Measurements from ENCODE around the gene SLC6A3.
"Not testable (repeated sequence)": the region's sequence is repeated elsewhere in the genome, so short reads cannot be mapped to it uniquely, and the experiment has no call there.

SLC6A3 gene

GRCh38 chr5:1370006-1370405, 75.2 kb downstream of the SLC6A3 start:
- no peak for DNase-seq (ENCODE audit: low read depth in 2 of 2)

GRCh38 chr5:1368756-1369155, 76.5 kb downstream of the SLC6A3 start:
- DNase-seq (ENCODE audit: low read depth in 2 of 2) = no peak

- no peak for DNase-seq (ENCODE audit: low read depth in 2 of 2)
Measured at GRCh38 chr5:1368236-1368635, 77.0 kb downstream of the SLC6A3 start.

GRCh38 chr5:1367149-1367548, 78.1 kb downstream of the SLC6A3 start:
- no peak for DNase-seq (ENCODE audit: low read depth in 2 of 2)

- no peak for DNase-seq (ENCODE audit: low read depth in 2 of 2)
Measured at GRCh38 chr5:1366514-1366913, 78.7 kb downstream of the SLC6A3 start.

- no peak for DNase-seq (ENCODE audit: low read depth in 2 of 2)
Measured at GRCh38 chr5:1364211-1364610, 81.0 kb downstream of the SLC6A3 start.

- no peak for DNase-seq (ENCODE audit: low read depth in 2 of 2)
Measured at GRCh38 chr5:1363581-1363980, 81.7 kb downstream of the SLC6A3 start.

- DNase-seq (ENCODE audit: low read depth in 2 of 2) = no peak
Measured at GRCh38 chr5:1363160-1363559, 82.1 kb downstream of the SLC6A3 start.

- DNase-seq (ENCODE audit: low read depth in 2 of 2) = no peak
Measured at GRCh38 chr5:1362242-1363015, 82.8 kb downstream of the SLC6A3 start.

GRCh38 chr5:1360861-1361260, 84.4 kb downstream of the SLC6A3 start:
- no peak for DNase-seq (ENCODE audit: low read depth in 2 of 2)

- not testable (repeated sequence) for DNase-seq (ENCODE audit: low read depth in 2 of 2)
Measured at GRCh38 chr5:1360367-1360766, 84.9 kb downstream of the SLC6A3 start.

GRCh38 chr5:1359713-1360112, 85.5 kb downstream of the SLC6A3 start:
- DNase-seq (ENCODE audit: low read depth in 2 of 2) = no peak

- DNase-seq (ENCODE audit: low read depth in 2 of 2) = no peak
Measured at GRCh38 chr5:1359031-1359645, 86.1 kb downstream of the SLC6A3 start.

- no peak for DNase-seq (ENCODE audit: low read depth in 2 of 2)
Measured at GRCh38 chr5:1358726-1359025, 86.6 kb downstream of the SLC6A3 start.

- DNase-seq (ENCODE audit: low read depth in 2 of 2) = no peak
Measured at GRCh38 chr5:1357946-1358725, 87.1 kb downstream of the SLC6A3 start.

GRCh38 chr5:1356873-1357787, 88.1 kb downstream of the SLC6A3 start:
- DNase-seq (ENCODE audit: low read depth in 2 of 2) = no peak

GRCh38 chr5:1354576-1354975, 90.7 kb downstream of the SLC6A3 start:
- no peak for DNase-seq (ENCODE audit: low read depth in 2 of 2)

- DNase-seq (ENCODE audit: low read depth in 2 of 2) = no peak
Measured at GRCh38 chr5:1352231-1353219, 92.7 kb downstream of the SLC6A3 start.

GRCh38 chr5:1351156-1351555, 94.1 kb downstream of the SLC6A3 start:
- no peak for DNase-seq (ENCODE audit: low read depth in 2 of 2)

- DNase-seq (ENCODE audit: low read depth in 2 of 2) = no peak
Measured at GRCh38 chr5:1349246-1349645, 96.0 kb downstream of the SLC6A3 start.

- DNase-seq (ENCODE audit: low read depth in 2 of 2) = no peak
Measured at GRCh38 chr5:1348986-1349245, 96.3 kb downstream of the SLC6A3 start.

Data from fibroblast of skin of left biceps (primary cell).